ENCODE results near the gene TNXB.

TNXB gene

DNA sequence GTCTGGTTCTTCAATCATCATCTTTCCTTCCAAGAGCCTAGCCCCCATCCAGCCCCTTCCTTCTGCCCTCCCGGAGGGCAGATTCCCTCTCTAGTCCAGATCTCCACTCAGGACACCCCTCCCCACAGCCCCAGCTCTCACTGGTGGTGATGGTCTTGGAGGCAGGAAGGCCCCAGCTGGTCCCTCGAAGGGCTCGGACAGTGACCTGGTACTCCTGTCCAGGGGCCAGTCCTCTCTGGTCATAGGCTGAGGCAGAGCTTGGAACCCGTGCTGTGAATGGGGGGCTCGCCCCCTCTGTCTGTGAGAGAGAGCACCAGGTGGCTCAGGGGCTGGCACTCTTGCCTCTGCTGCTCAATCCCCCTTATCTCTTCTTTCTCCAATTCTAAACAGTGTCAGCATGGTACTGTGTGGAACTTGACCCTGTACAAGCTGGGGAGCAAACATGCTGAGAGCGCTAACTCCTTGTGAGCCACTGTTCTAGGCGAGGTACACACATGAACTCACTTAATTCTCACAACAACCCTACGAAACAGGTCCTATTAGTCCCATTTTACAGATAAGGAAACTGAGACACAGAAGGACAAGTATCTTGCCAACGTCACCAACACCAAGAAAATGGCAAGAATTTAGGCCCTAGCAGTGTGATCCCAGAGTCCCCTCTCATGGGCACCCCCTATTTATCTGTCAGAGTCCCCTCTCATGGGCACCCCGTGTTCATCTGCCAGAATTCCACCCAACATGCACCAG, 19.9 kb downstream of the TNXB start:
- no peak for DNase-seq
- no peak overlapping the region for H3K27ac ChIP-seq (ENCODE audit: low read depth, low read length)
- no peak overlapping the region for H2BK120ac ChIP-seq (ENCODE audit: insufficient read depth, low read length, poor library complexity)
- H3K79me1 ChIP-seq (ENCODE audit: low read length) = peaks cover 4% of the 10 kb centered on the region
- no peak overlapping the region for H3K14ac ChIP-seq (ENCODE audit: low read length)
- no peak overlapping the region for H2BK12ac ChIP-seq (ENCODE audit: low read length)
- peaks cover 3% of the 10 kb centered on the region for H3K79me2 ChIP-seq (ENCODE audit: control insufficient read depth, insufficient read depth, low read length, poor library complexity)
- no peaks in the 10 kb centered on the region for H3K36me3 ChIP-seq (ENCODE audit: control insufficient read depth in 1 of 2, insufficient read depth in 2 of 2, low read length in 2 of 2)
- no peak overlapping the region for H3K18ac ChIP-seq (ENCODE audit: low read length)
- H3K23ac ChIP-seq (ENCODE audit: low read length) = no peak overlapping the region
- no peaks in the 10 kb centered on the region for H3K27me3 ChIP-seq (ENCODE audit: insufficient read depth, low read length)
- peaks cover 3% of the 10 kb centered on the region for H3K9me3 ChIP-seq (ENCODE audit: insufficient read depth, low read depth, low read length)
- H3K4me2 ChIP-seq (ENCODE audit: low read length) = no peak overlapping the region
- H3K4me1 ChIP-seq (ENCODE audit: control insufficient read depth in 1 of 2, insufficient read depth in 2 of 2, low read length in 2 of 2) = peaks cover 2 to 13% of the 10 kb centered on the region in 2 experiments
- no peak overlapping the region for H3K4ac ChIP-seq (ENCODE audit: low read depth, low read length)
- no peak overlapping the region for H4K8ac ChIP-seq (ENCODE audit: low read depth, low read length)
- no peak overlapping the region for H2BK5ac ChIP-seq (ENCODE audit: low read depth, low read length, poor library complexity)
- no peak overlapping the region for H4K91ac ChIP-seq (ENCODE audit: low read depth, low read length)
- WGBS (ENCODE audit: extremely low coverage, insufficient coverage, insufficient read length) = no CpG with 5 or more reads among the region's 10 CpGs
- H4K12ac ChIP-seq (ENCODE audit: low read depth, low read length) = no peak overlapping the region
- no peak overlapping the region for H3K9ac ChIP-seq (ENCODE audit: low read length)
- no peak overlapping the region for H2AK5ac ChIP-seq (ENCODE audit: low read length)
- H3K4me3 ChIP-seq (ENCODE audit: low read depth, low read length) = no peak overlapping the region
- H2AFZ ChIP-seq (ENCODE audit: insufficient read depth, low read length, poor library complexity) = no peak overlapping the region

DNA sequence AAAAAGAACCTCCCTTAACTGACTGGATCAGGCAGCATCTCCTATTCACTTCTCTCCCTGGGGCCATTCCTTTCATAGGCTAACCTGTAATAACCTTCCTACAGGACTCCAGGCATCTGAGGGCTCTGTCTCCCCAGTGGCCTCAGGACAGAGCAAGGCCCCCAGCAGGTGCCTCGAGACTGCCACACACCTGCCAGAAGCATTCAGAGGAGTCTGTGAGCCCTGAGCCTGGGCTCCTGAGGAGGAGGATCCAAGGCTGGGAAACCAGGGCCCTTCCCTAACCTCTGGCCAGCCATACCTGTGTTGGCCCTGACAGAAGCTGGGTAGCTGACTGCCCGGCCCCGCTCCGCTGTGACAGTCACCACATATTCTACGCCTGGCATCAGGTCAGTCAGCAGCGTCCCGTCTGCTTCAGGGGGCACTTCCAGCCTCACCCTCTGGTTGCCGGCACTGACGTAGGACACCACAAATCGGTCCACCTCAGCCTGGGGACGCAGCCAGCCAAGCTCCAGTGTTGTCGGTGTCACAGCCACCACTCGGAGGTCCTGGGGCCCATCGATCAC, 20.6 kb downstream of the TNXB start:
- Histone ChIP-seq H4K12ac (ENCODE audit: low read depth, low read length) (no peak overlapping the region), H3K4me2 (ENCODE audit: low read length) (no peak overlapping the region)
- WGBS (ENCODE audit: extremely low coverage, insufficient coverage, insufficient read length) = no CpG with 5 or more reads among the region's 14 CpGs

DNA sequence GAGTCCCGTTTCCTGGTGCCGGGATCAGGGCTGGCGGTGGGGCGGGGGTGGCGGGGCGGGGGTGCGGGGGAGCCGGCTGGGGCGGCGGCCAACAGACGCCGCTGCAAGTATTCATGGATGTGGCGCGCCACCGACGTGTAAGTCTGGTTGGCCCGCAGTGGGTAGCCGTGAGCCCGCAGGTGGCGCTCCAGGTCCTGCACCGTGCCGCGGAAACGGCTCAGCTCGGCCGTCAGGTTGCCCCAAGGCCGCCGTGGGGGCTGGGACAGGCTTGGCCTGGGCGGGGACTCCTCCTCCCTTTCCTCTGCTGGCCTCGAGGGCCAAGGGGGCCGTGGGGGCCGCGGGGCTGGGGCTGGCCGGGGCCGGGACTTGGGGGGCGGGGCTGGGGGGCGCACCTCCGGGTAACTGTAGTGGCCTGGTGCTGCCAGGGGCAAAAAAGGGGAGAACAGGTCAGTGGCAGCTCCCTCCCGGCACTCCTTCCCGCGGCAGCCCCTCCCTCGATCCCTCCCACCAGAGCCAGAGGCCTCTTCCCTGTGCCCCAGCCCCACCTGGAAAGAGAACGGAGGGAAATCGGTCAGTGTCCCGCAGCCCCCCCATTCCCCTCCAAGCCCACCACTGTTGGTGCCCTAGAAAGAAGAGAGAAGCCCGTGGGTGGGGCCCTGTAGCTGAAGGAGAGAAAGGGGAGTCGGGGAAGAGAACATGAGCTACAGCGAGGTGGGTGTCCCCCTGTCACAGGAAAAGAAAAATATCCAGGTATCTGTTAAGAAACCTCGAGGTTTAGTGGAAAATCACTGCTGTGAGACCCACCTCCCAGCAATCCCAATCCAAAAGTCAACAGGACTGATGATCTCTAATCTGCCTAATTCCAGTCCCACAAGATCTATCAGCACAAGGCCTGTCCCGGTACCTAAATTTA, 21.3 kb downstream of the TNXB start:
- Histone ChIP-seq H3K27me3 (ENCODE audit: insufficient read depth, low read length) (no peaks in the 10 kb centered on the region), H3K27ac (ENCODE audit: low read depth, low read length) (no peak overlapping the region), H3K18ac (ENCODE audit: low read length) (peak overlapping the region; percentile 36), H3K9ac (ENCODE audit: low read length) (no peak overlapping the region), H3K36me3 (ENCODE audit: control insufficient read depth in 1 of 2, insufficient read depth in 2 of 2, low read length in 2 of 2) (no peaks in the 10 kb centered on the region), H4K91ac (ENCODE audit: low read depth, low read length) (peak overlapping the region; percentile 63), H3K79me2 (ENCODE audit: control insufficient read depth, insufficient read depth, low read length, poor library complexity) (peaks cover 3% of the 10 kb centered on the region), H3K14ac (ENCODE audit: low read length) (peak overlapping the region; percentile 43), H3K4me3 (ENCODE audit: low read depth, low read length) (no peak overlapping the region), H3K4me2 (ENCODE audit: low read length) (peak overlapping the region; percentile 51), H3K9me3 (ENCODE audit: insufficient read depth, low read depth, low read length) (peaks cover 3% of the 10 kb centered on the region), H2AK5ac (ENCODE audit: low read length) (no peak overlapping the region), H2BK5ac (ENCODE audit: low read depth, low read length, poor library complexity) (no peak overlapping the region), H2BK12ac (ENCODE audit: low read length) (no peak overlapping the region), H3K79me1 (ENCODE audit: low read length) (peaks cover 4% of the 10 kb centered on the region), H2BK120ac (ENCODE audit: insufficient read depth, low read length, poor library complexity) (no peak overlapping the region), H3K4me1 (ENCODE audit: control insufficient read depth in 1 of 2, insufficient read depth in 2 of 2, low read length in 2 of 2) (peaks cover 2 to 13% of the 10 kb centered on the region in 2 experiments), H4K12ac (ENCODE audit: low read depth, low read length) (peak overlapping the region; percentile 64), H4K8ac (ENCODE audit: low read depth, low read length) (peak overlapping the region; percentile 70), H3K4ac (ENCODE audit: low read depth, low read length) (no peak overlapping the region), H2AFZ (ENCODE audit: insufficient read depth, low read length, poor library complexity) (peak overlapping the region; percentile 54), H3K23ac (ENCODE audit: low read length) (no peak overlapping the region)
- no CpG with 5 or more reads among the region's 50 CpGs for WGBS (ENCODE audit: extremely low coverage, insufficient coverage, insufficient read length)
- peak; percentile 68 for DNase-seq

More for the DNA sequence above, 20.6 kb downstream of the TNXB start:
- Histone ChIP-seq H2BK120ac (ENCODE audit: insufficient read depth, low read length, poor library complexity) (no peak overlapping the region), H3K9me3 (ENCODE audit: insufficient read depth, low read depth, low read length) (peaks cover 3% of the 10 kb centered on the region), H3K9ac (ENCODE audit: low read length) (peak overlapping the region; percentile 2), H3K4me1 (ENCODE audit: control insufficient read depth in 1 of 2, insufficient read depth in 2 of 2, low read length in 2 of 2) (peaks cover 2 to 13% of the 10 kb centered on the region in 2 experiments), H3K23ac (ENCODE audit: low read length) (no peak overlapping the region), H3K4me3 (ENCODE audit: low read depth, low read length) (no peak overlapping the region), H3K27me3 (ENCODE audit: insufficient read depth, low read length) (no peaks in the 10 kb centered on the region), H4K91ac (ENCODE audit: low read depth, low read length) (no peak overlapping the region), H2BK12ac (ENCODE audit: low read length) (no peak overlapping the region), H3K79me1 (ENCODE audit: low read length) (peaks cover 4% of the 10 kb centered on the region), H2AFZ (ENCODE audit: insufficient read depth, low read length, poor library complexity) (no peak overlapping the region), H2AK5ac (ENCODE audit: low read length) (no peak overlapping the region), H3K27ac (ENCODE audit: low read depth, low read length) (no peak overlapping the region), H3K18ac (ENCODE audit: low read length) (no peak overlapping the region), H3K14ac (ENCODE audit: low read length) (no peak overlapping the region), H3K36me3 (ENCODE audit: control insufficient read depth in 1 of 2, insufficient read depth in 2 of 2, low read length in 2 of 2) (no peaks in the 10 kb centered on the region), H3K4ac (ENCODE audit: low read depth, low read length) (no peak overlapping the region), H3K79me2 (ENCODE audit: control insufficient read depth, insufficient read depth, low read length, poor library complexity) (peaks cover 3% of the 10 kb centered on the region), H4K8ac (ENCODE audit: low read depth, low read length) (no peak overlapping the region), H2BK5ac (ENCODE audit: low read depth, low read length, poor library complexity) (no peak overlapping the region)
- no peak for DNase-seq
